ENCODE results near the gene DLL1. TPM values are rescaled to one million over a fixed set of nuclear protein-coding genes. Genes with fewer than 3 reads are reported as not detected.

The DLL1 gene
- total and polyA plus RNA-seq, 9 of the 15 experiments (the other 6 are each of a cell fraction or from before 2014, with no cell fraction given), result not detected

GRCh38 chr6:170306324-170307079 lies 15.6 kb upstream of the DLL1 start, which contains the start of gene FAM120B (continued):
- TF ChIP-seq ZNF586 (CRISPR knock-in tag; conservative IDR thresholded peaks at IDR 0.05) (no peak), SMARCE1 (IDR thresholded peaks at IDR 0.05) (no peak), ZNF253 (CRISPR knock-in tag; conservative IDR thresholded peaks at IDR 0.05) (no peak), ARHGAP35 (IDR thresholded peaks at IDR 0.05; ENCODE audit: partially characterized antibody) (no peak), PHB2 (IDR thresholded peaks at IDR 0.05; ENCODE audit: low read depth) (no peak), ZNF121 (CRISPR knock-in tag; conservative IDR thresholded peaks at IDR 0.05) (no peak), ZNF407 (IDR thresholded peaks at IDR 0.05; ENCODE audit: low read depth) (no peak), HDAC8 (tag; IDR thresholded peaks at IDR 0.05) (0 out of 2 replicates have a peak, but pooled peaks have one; percentile 26), RAD21 (CRISPR knock-in tag; conservative IDR thresholded peaks at IDR 0.05 in 1 of 2, IDR thresholded peaks at IDR 0.05 in 1 of 2) (no peak), MAFG (tag; conservative IDR thresholded peaks at IDR 0.05) (no peak), NCOA6 (IDR thresholded peaks at IDR 0.05) (no peak), POLR2B (IDR thresholded peaks at IDR 0.05; ENCODE audit: low read depth, partially characterized antibody) (peak; percentile 95), SRF (CRISPR knock-in tag; IDR thresholded peaks at IDR 0.05) (peak in 1 of 2 experiments; percentile 52; a peak in 1 of 4 replicates), MXI1 (IDR thresholded peaks at IDR 0.05; ENCODE audit: low read depth, low read length) (peak; percentile 97)
- TF ChIP-seq, protein P1, sequence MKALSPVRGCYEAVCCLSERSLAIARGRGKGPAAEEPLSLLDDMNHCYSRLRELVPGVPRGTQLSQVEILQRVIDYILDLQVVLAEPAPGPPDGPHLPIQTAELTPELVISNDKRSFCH (CRISPR knock-in tag; IDR thresholded peaks at IDR 0.05), result no peak
- TF ChIP-seq, protein P1 (tag; IDR thresholded peaks at IDR 0.05), result peak; percentile 49; the same call in 1 of the 2 replicates
